ENCODE results near the gene CHD5.

CHD5 gene

GRCh38 chr1:6130036-6130435 lies 50.1 kb downstream of the CHD5 start:
- no peak for FAIRE-seq

GRCh38 chr1:6129313-6129712 lies 50.8 kb downstream of the CHD5 start:
- no peak for FAIRE-seq

- no peak for FAIRE-seq
These were observed 51.6 kb downstream of the CHD5 start for GRCh38 chr1:6128276-6129081.

- no peak for FAIRE-seq
These were observed 52.4 kb downstream of the CHD5 start for GRCh38 chr1:6127587-6128163.

- FAIRE-seq: no peak
These were observed 53.5 kb downstream of the CHD5 start for GRCh38 chr1:6126521-6127067.

GRCh38 chr1:6126028-6126427 lies 54.1 kb downstream of the CHD5 start:
- FAIRE-seq: no peak

- no peak for FAIRE-seq
These were observed 54.8 kb downstream of the CHD5 start for GRCh38 chr1:6125366-6125765.

GRCh38 chr1:6124746-6125365 lies 55.3 kb downstream of the CHD5 start:
- FAIRE-seq: no peak

- no peak for FAIRE-seq
These were observed 55.8 kb downstream of the CHD5 start for GRCh38 chr1:6124341-6124740.

GRCh38 chr1:6123816-6124215 lies 56.3 kb downstream of the CHD5 start:
- no peak for FAIRE-seq

- FAIRE-seq: no peak
These were observed 57.0 kb downstream of the CHD5 start for GRCh38 chr1:6123083-6123482.

GRCh38 chr1:6121651-6122370 lies 58.3 kb downstream of the CHD5 start:
- FAIRE-seq: no peak

- no peak for FAIRE-seq
These were observed 59.1 kb downstream of the CHD5 start for GRCh38 chr1:6121021-6121421.

GRCh38 chr1:6118415-6118814 lies 61.7 kb downstream of the CHD5 start:
- FAIRE-seq: no peak

GRCh38 chr1:6117624-6118023 lies 62.5 kb downstream of the CHD5 start:
- no peak for FAIRE-seq

- no peak for FAIRE-seq
These were observed 63.1 kb downstream of the CHD5 start for GRCh38 chr1:6117064-6117463.

GRCh38 chr1:6116137-6116536 lies 64.0 kb downstream of the CHD5 start:
- no peak for FAIRE-seq

- FAIRE-seq: no peak
These were observed 66.4 kb downstream of the CHD5 start for GRCh38 chr1:6113745-6114144.

GRCh38 chr1:6113116-6113515 lies 67.0 kb downstream of the CHD5 start:
- no peak for FAIRE-seq

GRCh38 chr1:6112690-6113005 lies 67.5 kb downstream of the CHD5 start:
- FAIRE-seq: no peak

- no peak for FAIRE-seq
These were observed 68.0 kb downstream of the CHD5 start for GRCh38 chr1:6111991-6112689.

GRCh38 chr1:6111571-6111970 lies 68.5 kb downstream of the CHD5 start:
- FAIRE-seq: no peak

- FAIRE-seq: no peak
These were observed 69.8 kb downstream of the CHD5 start for GRCh38 chr1:6110326-6110725.
